HFF-Myc (cell line): ENCODE data around the gene TAC4.

Experiments used
- DNase-seq: peaks from one replicate; pipeline ENCODE4 v3.0.0-alpha.2; 2011; ENCODE audit warnings: low read depth; ENCODE audit errors: extremely low read depth
- H3K4me3 ChIP-seq: replicated peaks from 2 replicates; pipeline ENCODE4 v1.5.1; 2011; ENCODE audit warnings: low read depth, mild to moderate bottlenecking, control low read depth, low read length
- TF ChIP-seq, protein P1 (sequence below): IDR thresholded peaks from 2 replicates; pipeline ENCODE4 v1.5.1; 2012; ENCODE audit warnings: mild to moderate bottlenecking, low read depth, low read length, control low read depth; ENCODE audit errors: missing control alignments

The TAC4 gene

DNA sequence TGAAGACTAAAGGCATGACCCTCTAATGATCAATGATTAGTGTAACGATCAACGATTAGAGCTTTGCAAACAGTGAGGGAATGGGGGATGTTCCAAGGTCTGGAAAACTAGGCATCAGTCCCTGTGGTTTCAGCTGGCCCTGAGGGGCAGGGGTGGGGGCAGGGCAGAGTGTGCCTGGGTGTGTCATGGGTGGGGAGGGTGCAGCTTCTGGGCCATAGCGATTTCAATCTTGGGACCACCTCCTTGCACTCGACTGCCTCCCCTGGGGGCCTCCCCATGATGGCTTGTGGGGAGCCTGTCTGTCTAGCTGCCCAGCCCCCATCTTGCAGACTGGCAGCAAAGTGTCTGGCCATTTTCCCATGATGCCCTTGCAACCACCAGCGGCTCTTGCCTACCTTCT, 8.4 kb downstream of the TAC4 start:
- TF ChIP-seq, protein P1, sequence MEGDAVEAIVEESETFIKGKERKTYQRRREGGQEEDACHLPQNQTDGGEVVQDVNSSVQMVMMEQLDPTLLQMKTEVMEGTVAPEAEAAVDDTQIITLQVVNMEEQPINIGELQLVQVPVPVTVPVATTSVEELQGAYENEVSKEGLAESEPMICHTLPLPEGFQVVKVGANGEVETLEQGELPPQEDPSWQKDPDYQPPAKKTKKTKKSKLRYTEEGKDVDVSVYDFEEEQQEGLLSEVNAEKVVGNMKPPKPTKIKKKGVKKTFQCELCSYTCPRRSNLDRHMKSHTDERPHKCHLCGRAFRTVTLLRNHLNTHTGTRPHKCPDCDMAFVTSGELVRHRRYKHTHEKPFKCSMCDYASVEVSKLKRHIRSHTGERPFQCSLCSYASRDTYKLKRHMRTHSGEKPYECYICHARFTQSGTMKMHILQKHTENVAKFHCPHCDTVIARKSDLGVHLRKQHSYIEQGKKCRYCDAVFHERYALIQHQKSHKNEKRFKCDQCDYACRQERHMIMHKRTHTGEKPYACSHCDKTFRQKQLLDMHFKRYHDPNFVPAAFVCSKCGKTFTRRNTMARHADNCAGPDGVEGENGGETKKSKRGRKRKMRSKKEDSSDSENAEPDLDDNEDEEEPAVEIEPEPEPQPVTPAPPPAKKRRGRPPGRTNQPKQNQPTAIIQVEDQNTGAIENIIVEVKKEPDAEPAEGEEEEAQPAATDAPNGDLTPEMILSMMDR = no peak
- no peak overlapping the region for H3K4me3 ChIP-seq
- DNase-seq = no peak

DNA sequence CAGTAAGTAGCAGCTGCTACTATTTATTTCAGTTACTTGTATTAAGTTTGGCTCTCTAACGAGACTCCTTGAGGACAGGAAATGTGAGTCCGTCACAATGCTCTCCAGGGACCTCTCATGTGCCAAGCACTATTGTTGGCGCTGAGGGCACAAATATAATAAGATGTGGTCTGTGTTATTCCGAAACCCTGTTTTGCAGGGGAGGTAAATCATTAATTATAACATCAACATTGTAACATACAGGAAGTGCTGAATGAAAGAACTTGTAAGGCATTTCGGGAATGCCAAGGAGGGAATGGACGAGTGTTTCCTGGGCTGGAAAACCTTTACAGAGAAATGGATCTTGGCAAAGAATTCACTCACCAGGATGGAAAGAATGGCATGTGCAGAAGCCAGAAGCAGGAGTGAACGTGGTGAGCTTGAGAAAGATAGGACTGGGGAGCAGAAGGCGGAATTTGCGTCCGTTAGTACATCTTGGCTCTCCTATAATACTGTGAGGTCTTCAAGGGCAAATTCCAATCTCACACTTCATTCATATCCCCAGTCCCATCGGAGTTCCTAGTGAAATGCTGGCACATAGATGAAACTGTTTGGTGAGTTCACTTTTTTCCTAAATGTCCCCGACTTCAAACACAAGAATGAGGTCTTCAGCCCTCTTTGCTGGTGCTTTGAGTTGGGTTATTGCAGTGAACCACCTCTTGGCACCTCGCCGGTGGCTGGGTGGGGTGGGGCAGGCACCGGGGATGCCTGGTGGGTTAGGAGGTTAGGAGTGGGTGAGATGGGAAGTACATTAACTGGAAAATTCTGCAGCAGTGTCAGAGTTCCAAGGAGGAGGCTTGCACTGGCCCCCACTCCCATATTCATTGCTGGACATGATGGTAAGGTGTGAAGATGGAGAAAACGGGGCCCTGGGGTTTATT, 11.5 kb downstream of the TAC4 start:
- TF ChIP-seq, protein P1 = no peak
- no peak overlapping the region for H3K4me3 ChIP-seq
- no peak for DNase-seq

DNA sequence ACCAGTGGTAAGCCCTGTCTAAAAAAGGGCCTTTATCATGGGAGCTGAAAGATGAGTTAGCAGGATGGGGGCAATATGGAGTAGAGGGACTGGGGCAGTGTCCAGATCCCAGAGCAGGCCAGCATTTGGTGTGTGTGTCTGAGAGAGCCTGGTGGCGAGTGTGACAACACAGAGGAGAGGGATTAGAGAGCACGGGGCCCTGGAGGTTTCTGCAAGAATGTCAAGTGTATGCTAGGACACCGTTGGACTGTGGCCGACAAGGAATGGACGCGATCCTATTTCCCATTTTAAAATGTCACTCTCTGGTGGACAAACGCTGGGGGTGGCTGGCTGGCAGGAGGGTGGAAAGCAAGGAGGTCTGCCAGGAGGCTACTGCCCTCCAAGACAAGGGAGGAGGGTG, 12.4 kb downstream of the TAC4 start:
- TF ChIP-seq, protein P1 = no peak
- no peak for DNase-seq
- no peak overlapping the region for H3K4me3 ChIP-seq

DNA sequence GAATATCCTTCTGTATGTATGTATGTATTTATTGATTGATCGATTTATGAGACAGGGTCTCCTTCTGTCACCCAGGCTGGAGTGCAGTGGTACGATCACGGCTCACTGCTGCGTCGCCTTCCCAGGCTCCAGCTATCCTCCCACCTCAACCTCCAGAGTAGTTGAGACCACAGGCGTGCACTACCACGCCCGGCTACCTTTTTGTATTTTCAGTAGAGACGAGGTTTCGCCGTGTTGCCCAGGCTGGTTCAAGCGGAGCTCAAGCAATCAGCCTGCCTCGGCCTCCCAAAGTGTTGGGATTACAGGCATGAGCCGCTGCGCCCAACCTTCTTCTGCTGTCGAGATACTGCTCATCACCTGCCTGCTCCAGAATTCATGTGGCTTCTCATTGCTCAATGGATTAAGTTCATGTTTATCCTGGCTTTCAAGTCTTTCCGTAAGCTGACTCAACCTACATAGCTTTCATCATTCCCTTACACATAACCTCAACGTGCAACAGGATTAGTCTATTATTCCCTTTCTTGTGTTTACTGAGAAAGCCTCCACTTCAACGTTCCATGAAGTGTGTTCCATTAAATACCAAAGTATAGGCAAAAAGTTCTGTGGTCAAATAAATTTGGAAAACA, 13.6 kb downstream of the TAC4 start:
- TF ChIP-seq, protein P1 = no peak

DNA sequence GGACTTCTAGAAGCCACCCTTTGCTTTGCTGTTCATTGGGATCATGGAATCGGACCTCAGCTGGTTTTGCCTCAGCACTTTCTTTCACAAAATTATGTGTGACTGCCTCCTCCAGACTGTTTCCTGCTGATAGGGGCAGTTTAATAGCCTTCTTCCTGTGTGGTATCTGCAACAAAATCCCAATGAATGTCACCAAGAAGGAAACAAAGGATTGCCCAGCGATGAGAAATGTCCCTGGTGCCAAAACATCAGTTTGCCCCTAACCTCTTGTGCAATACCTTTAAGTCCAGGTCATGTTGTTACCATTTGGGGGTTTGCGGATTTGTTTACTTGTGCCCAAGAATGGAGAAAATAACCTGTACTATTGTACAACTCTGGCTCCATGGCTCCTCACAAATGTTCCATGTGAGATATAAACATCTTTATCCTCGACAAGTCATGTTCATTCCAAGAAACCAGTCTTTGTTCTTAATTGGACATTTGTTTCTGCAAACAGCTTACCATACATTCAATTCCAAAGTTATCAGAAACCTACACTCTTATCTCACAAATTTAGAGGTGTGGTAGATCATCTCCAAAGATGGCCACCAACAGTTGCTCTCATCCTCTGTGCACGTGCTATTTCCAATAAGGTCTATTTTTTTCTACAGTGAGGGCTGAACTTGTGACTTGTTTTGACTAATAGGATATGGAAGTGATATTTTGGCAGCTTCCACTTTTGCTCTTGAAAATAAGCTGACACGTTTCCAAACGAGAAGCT, 14.8 kb downstream of the TAC4 start:
- H3K4me3 ChIP-seq = no peak overlapping the region
- TF ChIP-seq, protein P1 = no peak
- DNase-seq = no peak

More for the DNA sequence above, 13.6 kb downstream of the TAC4 start:
- no peak overlapping the region for H3K4me3 ChIP-seq
- no peak for DNase-seq

DNA sequence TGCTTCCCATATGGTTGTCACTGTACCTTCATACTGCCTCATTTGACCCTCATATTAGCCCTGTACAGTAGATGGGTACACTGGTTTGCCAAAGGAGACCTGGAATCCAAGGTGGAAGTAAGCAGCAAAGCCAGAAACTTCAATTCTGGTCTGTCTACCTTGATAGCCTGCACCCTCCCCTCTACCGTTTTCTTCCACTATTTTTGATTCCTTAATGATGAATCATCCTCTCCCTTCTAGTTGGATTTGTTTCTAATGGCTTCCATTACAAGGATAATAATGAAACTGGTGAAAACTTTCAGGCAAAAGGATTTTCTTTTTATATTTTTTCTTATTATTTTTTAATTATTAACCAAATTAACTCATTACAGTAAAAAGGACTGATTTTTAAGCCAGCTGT, 17.3 kb downstream of the TAC4 start:
- no peak overlapping the region for H3K4me3 ChIP-seq
- no peak for DNase-seq
- TF ChIP-seq, protein P1 = no peak
